ENCODE measurements around the gene HSD11B1L.
A peak's percentile ranks its signal among the peaks of the same experiment; 100 is the strongest.
"Not testable (repeated sequence)": the region's sequence is repeated elsewhere in the genome, so short reads cannot be mapped to it uniquely, and the experiment has no call there.

Gene HSD11B1L

GRCh38 chr19:5688262-5688881 is 7.5 kb downstream of the HSD11B1L start:
- DNase-seq: not testable (repeated sequence)

- DNase-seq: peak; percentile 99
Measured at GRCh38 chr19:5690125-5690954, 9.5 kb downstream of the HSD11B1L start, which contains the start of gene RPL36. TSS of gene RPL36 (plus strand) at chr19:5690295. CDS start at chr19:5690508, 213 bp downstream.

- DNase-seq: peak; percentile 66
Measured at GRCh38 chr19:5690955-5691821, 10.4 kb downstream of the HSD11B1L start.

GRCh38 chr19:5691822-5692722 is 11.2 kb downstream of the HSD11B1L start:
- DNase-seq: peak; percentile 44

- DNase-seq: peak; percentile 26
Measured at GRCh38 chr19:5692723-5693194, 11.9 kb downstream of the HSD11B1L start.

GRCh38 chr19:5693195-5694166 is 12.7 kb downstream of the HSD11B1L start:
- peak; percentile 31 for DNase-seq

GRCh38 chr19:5694167-5694955 is 13.5 kb downstream of the HSD11B1L start:
- DNase-seq: no peak

- DNase-seq: no peak
Measured at GRCh38 chr19:5694956-5695648, 14.3 kb downstream of the HSD11B1L start.

- no peak for DNase-seq
Measured at GRCh38 chr19:5695649-5696195, 14.9 kb downstream of the HSD11B1L start.

GRCh38 chr19:5696196-5697021 is 15.6 kb downstream of the HSD11B1L start:
- no peak for DNase-seq

- no peak for DNase-seq
Measured at GRCh38 chr19:5697022-5697889, 16.4 kb downstream of the HSD11B1L start.

GRCh38 chr19:5697890-5698634 is 17.2 kb downstream of the HSD11B1L start:
- DNase-seq: no peak

- no peak for DNase-seq
Measured at GRCh38 chr19:5698635-5699422, 18.0 kb downstream of the HSD11B1L start.

GRCh38 chr19:5700455-5701092 is 19.7 kb downstream of the HSD11B1L start:
- no peak for DNase-seq

- not testable (repeated sequence) for DNase-seq
Measured at GRCh38 chr19:5702053-5702410, 21.2 kb downstream of the HSD11B1L start.

Data from activated CD4-positive, alpha-beta T cell treated with anti-CD3 and anti-CD28 coated beads, Interleukin-10, Interleukin-2, amounts not matched to agents 100 ng/mL and 50 ng/mL, durations not matched to agents 16 hours and 8 hours (primary cell).